Hepatocyte (in vitro differentiated cells): ENCODE data around the gene SLC17A7.

Experiments used
- EZH2 ChIP-seq: fragments of 200-600 bp; sonication (generic); IDR thresholded peaks from 2 replicates; pipeline ENCODE4 v1.6.1; 2016; ENCODE audit warnings: antibody characterized with exemption, mild to moderate bottlenecking, borderline replicate concordance
- EZH2phosphoT487 ChIP-seq: fragments of 200-600 bp; sonication (generic); IDR thresholded peaks from one replicate; pipeline ENCODE4 v1.6.1; 2018; ENCODE audit warnings: antibody characterized with exemption, mild to moderate bottlenecking, low read depth, moderate library complexity; ENCODE audit not compliant: unreplicated experiment, severe bottlenecking
- TF ChIP-seq, protein P1 (sequence below): fragments of 200-600 bp; sonication (generic); IDR thresholded peaks from 2 replicates; pipeline ENCODE4 v1.5.1; 2016; ENCODE audit warnings: antibody characterized with exemption, mild to moderate bottlenecking; ENCODE audit not compliant: poor library complexity

DNA sequence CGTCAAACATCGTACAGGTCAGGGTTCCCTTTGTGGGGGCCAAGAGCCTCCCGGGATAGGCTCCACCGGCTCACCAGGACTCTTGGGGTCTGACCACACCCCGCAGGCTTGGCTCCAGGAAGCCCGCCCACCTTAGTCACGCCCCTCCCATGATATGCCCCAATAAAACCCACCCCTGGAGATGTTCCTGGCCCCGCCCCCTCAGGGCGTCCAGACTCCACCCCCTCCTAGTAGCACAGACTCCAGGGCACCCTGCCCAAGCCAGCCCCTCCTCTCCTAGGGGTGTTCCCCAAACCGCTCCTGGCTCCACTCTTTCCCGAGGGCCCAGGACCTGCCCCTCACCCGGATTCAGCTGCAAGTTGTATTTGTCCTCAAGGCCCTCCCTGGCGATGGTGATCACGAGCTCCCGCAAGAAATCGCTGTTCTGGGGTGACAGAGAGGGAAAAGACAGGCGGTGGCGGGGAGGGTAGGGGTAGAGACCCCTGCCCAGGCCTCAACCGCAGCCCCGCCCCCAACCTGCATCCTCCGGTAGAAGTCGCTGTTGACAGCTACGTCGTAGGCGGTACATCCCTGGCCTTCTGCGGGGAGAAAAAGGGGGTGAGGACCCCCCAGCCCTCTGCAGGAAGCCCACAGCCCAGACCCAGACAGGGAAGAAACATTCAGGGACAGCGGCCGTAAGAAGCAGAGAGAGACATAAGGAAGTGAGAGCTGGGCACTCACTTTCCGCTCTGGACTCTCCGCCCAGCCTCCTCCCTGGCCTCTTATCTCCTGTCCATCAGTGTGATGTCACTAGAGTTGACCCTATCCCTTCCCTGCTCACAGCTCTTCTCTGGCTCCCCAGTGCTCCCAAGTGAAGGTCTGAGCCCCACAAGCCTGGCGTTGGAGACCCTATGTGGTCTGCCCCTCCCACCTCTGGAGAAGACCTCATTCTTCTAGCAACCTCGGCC, 6.4 kb upstream of the SLC17A7 start:
- TF ChIP-seq EZH2 = no peak
- TF ChIP-seq, protein P1, sequence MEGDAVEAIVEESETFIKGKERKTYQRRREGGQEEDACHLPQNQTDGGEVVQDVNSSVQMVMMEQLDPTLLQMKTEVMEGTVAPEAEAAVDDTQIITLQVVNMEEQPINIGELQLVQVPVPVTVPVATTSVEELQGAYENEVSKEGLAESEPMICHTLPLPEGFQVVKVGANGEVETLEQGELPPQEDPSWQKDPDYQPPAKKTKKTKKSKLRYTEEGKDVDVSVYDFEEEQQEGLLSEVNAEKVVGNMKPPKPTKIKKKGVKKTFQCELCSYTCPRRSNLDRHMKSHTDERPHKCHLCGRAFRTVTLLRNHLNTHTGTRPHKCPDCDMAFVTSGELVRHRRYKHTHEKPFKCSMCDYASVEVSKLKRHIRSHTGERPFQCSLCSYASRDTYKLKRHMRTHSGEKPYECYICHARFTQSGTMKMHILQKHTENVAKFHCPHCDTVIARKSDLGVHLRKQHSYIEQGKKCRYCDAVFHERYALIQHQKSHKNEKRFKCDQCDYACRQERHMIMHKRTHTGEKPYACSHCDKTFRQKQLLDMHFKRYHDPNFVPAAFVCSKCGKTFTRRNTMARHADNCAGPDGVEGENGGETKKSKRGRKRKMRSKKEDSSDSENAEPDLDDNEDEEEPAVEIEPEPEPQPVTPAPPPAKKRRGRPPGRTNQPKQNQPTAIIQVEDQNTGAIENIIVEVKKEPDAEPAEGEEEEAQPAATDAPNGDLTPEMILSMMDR = no peak
- no peak for TF ChIP-seq EZH2phosphoT487
